ENCODE measurements around the gene SERPINB6.
"Not testable (repeated sequence)": the region's sequence is repeated elsewhere in the genome, so short reads cannot be mapped to it uniquely, and the experiment has no call there.

SERPINB6 gene

GRCh38 chr6:2935566-2936291 is 35.6 kb downstream of the SERPINB6 start:
- TF ChIP-seq ZNF274 (IDR thresholded peaks at IDR 0.05; ENCODE audit: low read depth, low read length) = no peak
- no peak overlapping the region for H3K4me3 ChIP-seq (ENCODE audit: low read length)

GRCh38 chr6:2934057-2934456 is 37.3 kb downstream of the SERPINB6 start:
- H3K4me3 ChIP-seq (ENCODE audit: low read length) = no peak overlapping the region
- no peak for TF ChIP-seq ZNF274 (IDR thresholded peaks at IDR 0.05; ENCODE audit: low read depth, low read length)

GRCh38 chr6:2932911-2933310 is 38.5 kb downstream of the SERPINB6 start:
- not testable (repeated sequence) for H3K4me3 ChIP-seq (ENCODE audit: low read length)

GRCh38 chr6:2931970-2932748 is 39.2 kb downstream of the SERPINB6 start:
- TF ChIP-seq ZNF274 (IDR thresholded peaks at IDR 0.05; ENCODE audit: low read depth, low read length) = no peak

GRCh38 chr6:2931055-2931454 is 40.3 kb downstream of the SERPINB6 start:
- TF ChIP-seq ZNF274 (IDR thresholded peaks at IDR 0.05; ENCODE audit: low read depth, low read length) = no peak
- no peak overlapping the region for H3K4me3 ChIP-seq (ENCODE audit: low read length)

More at GRCh38 chr6:2931970-2932748, 39.2 kb downstream of the SERPINB6 start:
- no peak overlapping the region for H3K4me3 ChIP-seq (ENCODE audit: low read length)

GRCh38 chr6:2927931-2928330 is 43.4 kb downstream of the SERPINB6 start:
- H3K4me3 ChIP-seq (ENCODE audit: low read length) = not testable (repeated sequence)

- not testable (repeated sequence) for H3K4me3 ChIP-seq (ENCODE audit: low read length)
These were observed 45.3 kb downstream of the SERPINB6 start for GRCh38 chr6:2925842-2926747.

GRCh38 chr6:2921520-2922115 is 49.7 kb downstream of the SERPINB6 start:
- TF ChIP-seq ZNF274 (IDR thresholded peaks at IDR 0.05; ENCODE audit: low read depth, low read length) = no peak
- H3K4me3 ChIP-seq (ENCODE audit: low read length) = no peak overlapping the region

- H3K4me3 ChIP-seq (ENCODE audit: low read length) = no peak overlapping the region
- no peak for TF ChIP-seq ZNF274 (IDR thresholded peaks at IDR 0.05; ENCODE audit: low read depth, low read length)
These were observed 50.7 kb downstream of the SERPINB6 start for GRCh38 chr6:2920671-2921112.

GRCh38 chr6:2919886-2920285 is 51.5 kb downstream of the SERPINB6 start:
- TF ChIP-seq ZNF274 (IDR thresholded peaks at IDR 0.05; ENCODE audit: low read depth, low read length) = no peak
- no peak overlapping the region for H3K4me3 ChIP-seq (ENCODE audit: low read length)

- H3K4me3 ChIP-seq (ENCODE audit: low read length) = no peak overlapping the region
- no peak for TF ChIP-seq ZNF274 (IDR thresholded peaks at IDR 0.05; ENCODE audit: low read depth, low read length)
These were observed 52.0 kb downstream of the SERPINB6 start for GRCh38 chr6:2919401-2919800.

- TF ChIP-seq ZNF274 (IDR thresholded peaks at IDR 0.05; ENCODE audit: low read depth, low read length) = no peak
- H3K4me3 ChIP-seq (ENCODE audit: low read length) = no peak overlapping the region
These were observed 52.4 kb downstream of the SERPINB6 start for GRCh38 chr6:2918936-2919335.

- H3K4me3 ChIP-seq (ENCODE audit: low read length) = no peak overlapping the region
- TF ChIP-seq ZNF274 (IDR thresholded peaks at IDR 0.05; ENCODE audit: low read depth, low read length) = no peak
These were observed 53.4 kb downstream of the SERPINB6 start for GRCh38 chr6:2917801-2918445.

GRCh38 chr6:2917065-2917464 is 54.3 kb downstream of the SERPINB6 start:
- TF ChIP-seq ZNF274 (IDR thresholded peaks at IDR 0.05; ENCODE audit: low read depth, low read length) = no peak
- no peak overlapping the region for H3K4me3 ChIP-seq (ENCODE audit: low read length)

Data from GM08714 (cell line).